ENCODE measurements around the gene RNF169.
"Not testable (repeated sequence)": the region's sequence is repeated elsewhere in the genome, so short reads cannot be mapped to it uniquely, and the experiment has no call there.

The RNF169 gene

GRCh38 chr11:74825596-74825995 is 76.9 kb downstream of the RNF169 start:
- not testable (repeated sequence) for DNase-seq

- no peak for DNase-seq
Observed at GRCh38 chr11:74826901-74827300, 78.3 kb downstream of the RNF169 start.

DNA sequence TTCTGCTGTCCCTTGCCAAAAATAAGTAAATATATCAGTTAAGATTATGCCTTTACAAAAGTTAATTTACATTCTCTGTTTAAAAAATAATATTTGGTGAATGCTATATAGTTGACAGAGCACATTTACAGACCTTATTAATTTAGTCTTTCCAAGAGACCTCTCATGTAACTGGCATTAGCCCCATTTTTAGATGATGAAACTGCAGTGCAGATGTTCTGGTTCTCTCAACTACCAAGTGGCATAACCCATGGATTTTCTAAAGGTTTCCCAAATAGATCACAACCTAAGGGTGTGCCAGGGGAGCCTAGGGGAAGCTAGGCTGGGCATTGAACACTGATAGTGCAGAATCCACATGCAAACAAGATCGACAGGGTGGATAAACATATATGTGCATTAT is 88.5 kb downstream of the RNF169 start:
- DNase-seq, result no peak

DNA sequence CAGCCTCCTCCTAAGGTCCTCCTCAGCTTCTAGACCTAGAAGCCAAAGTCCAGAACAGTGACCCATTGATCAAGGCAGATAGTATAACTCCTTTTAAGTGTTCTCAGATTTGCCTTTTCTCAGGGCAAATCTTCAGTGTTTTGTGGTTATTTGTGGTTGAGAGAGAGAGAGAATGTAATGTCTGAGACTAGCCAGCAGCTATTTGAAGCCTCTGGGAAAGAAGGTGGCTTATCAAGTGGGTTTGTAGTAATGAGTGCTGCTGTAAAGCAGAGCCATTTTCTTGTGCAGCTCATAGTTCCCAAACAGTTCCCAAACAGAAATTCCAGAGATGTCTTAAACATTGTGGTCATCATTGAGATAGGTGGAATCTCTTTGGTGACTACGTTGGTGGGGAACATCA is 89.5 kb downstream of the RNF169 start:
- no peak for DNase-seq

GRCh38 chr11:74839446-74839845 is 90.8 kb downstream of the RNF169 start:
- DNase-seq, result no peak

DNA sequence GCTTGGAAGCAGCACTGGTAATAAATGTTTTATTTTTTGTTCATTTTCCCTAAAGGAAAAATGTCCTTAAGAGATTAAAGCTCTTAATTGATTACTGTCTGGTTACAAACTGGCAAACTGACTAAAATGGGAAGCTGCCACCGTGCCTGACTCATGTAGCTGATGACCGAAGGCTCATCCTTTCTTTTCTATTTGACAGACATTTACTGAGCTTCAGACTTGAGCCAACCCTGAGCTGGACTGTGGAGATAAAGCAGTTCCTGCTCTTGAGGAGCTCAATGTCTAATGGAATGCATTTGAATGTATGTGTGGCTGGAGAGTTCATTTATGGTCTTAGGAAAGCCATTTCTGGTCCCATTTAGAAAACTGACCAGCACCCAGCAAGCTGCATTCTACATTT is 91.3 kb downstream of the RNF169 start:
- DNase-seq, result no peak

- no peak for DNase-seq
Observed at GRCh38 chr11:74840486-74840885, 91.8 kb downstream of the RNF169 start.

GRCh38 chr11:74842967-74843366 is 94.3 kb downstream of the RNF169 start:
- DNase-seq, result no peak

DNA sequence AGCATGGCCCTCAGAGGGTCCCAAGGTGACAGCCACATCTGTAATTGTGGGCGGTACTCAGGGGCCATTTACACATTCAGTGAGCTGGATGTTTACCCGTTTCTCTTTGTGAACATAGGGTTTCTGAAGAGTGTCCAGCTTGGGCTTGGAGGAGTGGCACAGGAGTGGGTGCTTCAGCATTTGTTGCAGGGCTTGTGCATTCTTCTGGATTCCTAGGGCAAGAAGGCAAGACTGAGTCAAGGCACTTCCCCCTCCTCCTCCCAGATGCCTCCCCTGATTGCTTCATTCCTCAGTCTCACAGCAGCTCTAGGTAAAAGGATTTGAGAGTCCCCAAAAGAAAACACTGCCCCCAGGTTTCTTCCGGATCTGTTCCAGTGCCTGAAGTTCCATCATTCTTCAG is 95.4 kb downstream of the RNF169 start:
- no peak for DNase-seq

GRCh38 chr11:74844865-74845264 is 96.2 kb downstream of the RNF169 start:
- no peak for DNase-seq

DNA sequence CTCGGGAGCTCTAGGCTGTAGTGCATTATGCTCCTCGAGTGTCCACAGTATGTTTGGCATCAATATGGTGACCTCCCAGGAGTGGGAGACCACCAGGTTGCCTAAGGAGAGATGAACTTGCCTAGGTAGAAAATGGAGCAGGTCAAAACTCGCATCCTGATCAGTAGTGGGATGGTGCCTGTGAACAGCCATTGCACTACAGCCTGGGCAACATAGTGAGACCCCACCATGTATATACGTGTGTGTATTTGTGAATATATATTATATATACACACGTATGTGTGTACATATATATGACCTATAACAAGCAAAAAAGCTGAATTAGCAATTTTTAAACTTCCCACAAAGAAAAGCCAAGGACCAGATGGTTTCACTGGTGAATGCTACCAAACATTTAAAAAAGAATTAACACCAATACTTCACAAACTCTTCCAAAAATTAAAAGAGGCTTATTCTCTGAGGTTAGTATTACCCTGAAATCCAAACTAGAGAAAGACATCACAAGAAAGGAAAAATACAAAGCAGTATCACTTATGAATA is 97.4 kb downstream of the RNF169 start:
- no peak for DNase-seq

DNA sequence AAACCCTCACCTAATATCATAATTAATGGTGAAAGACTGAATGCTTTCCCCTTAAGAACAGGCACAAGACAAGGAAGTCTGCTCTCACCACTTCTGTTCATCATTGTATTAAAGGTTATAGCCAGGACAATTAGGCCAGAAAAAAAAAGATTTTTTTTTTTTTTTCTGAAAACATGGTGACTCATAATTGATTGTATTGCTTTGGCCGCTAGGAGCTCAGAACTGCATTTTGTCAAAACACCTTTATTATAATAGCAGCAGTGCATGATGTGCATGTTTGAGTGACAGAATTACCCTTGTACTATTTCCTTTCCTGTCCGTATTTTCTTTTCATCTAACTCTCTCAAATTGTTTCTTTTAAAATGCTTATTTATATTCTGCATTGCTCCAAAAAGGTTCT is 98.1 kb downstream of the RNF169 start:
- DNase-seq, result no peak

GRCh38 chr11:74847395-74847794 is 98.7 kb downstream of the RNF169 start:
- DNase-seq, result no peak

DNA sequence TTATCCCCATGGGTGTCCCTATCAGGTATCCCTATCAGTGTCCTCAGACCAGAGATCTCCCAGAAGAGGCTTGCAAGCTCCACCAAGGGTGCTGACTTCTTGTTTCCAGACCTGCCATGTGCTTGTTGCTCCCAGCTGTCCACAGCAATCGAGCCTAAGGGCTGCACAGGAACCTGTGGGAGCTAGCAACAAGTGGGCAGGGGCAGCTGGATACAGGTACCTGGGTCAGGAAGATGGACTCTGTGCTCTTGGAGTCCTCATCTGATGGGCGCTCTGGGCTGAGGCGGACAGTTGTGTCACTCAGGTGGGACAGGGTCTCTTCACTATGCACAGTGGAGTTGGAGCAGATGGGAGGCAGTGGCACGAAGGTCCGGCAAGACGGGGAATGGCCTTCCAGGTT is 99.2 kb downstream of the RNF169 start:
- no peak for DNase-seq

GRCh38 chr11:74849525-74850391 is 101.1 kb downstream of the RNF169 start:
- DNase-seq, result no peak

DNA sequence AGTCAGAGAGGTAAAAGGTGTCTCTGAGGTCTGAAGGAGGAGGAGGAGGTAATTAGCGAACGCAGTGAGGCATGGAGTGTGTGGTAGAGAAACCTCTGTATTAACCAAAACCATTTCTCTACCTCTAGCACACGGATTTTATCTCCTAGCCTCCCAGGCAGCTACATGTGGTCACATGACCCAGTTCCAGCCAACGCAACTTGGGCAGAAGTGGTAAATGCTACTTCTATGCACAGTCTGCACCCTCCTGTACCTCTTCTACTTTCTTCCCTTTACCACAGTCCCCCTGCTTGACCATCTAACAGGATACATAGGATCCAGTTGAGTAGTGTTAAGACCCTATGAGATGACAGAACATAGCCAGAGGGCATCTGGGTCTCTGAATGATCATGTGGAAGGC is 104.6 kb downstream of the RNF169 start:
- DNase-seq, result no peak

DNA sequence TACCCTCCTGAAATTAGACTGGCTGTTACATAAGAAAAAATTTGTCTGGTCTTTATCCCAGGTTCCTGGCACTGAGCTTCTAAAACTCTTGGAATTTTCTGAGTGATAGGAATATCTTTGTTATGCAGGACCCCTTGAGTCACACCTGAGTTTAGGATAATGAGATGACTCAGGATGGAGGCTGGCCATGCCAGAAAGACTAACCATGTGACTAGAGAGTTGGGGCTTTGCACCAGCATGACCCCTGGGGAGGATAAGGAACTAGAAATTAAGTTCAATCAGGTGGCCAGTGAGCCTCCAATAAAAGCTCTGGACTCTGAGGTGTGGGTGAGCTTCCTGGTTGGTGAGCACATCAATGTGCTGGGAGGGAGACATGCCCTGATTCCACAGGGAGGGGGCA is 112.1 kb downstream of the RNF169 start:
- DNase-seq, result no peak

DNA sequence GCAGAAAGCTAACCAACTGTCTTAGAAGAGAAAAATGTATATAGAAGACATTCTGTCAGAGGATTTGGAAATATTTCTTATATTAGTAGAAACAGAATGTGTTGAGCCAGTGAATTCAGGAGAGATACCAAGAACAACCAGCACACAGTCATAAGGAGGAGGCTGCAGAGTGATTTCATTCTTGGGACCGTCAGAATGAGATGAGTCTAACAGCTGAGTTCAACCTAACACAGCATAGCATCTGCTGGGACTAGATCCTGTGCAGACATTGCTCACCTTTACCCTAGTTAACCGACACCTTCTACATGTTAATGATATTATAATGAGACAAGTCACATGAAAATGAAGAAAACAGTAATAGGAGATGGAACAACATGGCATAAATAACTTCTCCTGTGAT is 114.8 kb downstream of the RNF169 start:
- no peak for DNase-seq

DNA sequence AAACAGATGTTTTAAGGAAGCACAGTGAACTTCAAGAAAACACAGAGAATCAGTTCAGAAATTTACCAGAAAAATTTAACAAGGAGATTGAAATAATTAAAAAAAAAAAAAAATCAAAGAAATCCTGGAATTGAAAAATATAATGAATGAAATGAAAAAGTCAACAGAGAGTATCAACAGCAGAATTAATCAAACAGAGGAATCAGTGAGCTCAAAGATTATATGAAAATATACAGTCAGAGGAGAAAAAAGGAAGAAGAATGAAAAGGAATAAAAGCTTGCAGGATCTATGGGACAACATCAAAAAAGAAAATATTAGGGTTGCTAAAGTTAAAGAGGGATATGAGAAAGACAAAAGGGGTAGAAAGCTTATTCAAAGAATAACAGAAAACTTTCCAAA is 117.9 kb downstream of the RNF169 start:
- DNase-seq, result no peak

DNA sequence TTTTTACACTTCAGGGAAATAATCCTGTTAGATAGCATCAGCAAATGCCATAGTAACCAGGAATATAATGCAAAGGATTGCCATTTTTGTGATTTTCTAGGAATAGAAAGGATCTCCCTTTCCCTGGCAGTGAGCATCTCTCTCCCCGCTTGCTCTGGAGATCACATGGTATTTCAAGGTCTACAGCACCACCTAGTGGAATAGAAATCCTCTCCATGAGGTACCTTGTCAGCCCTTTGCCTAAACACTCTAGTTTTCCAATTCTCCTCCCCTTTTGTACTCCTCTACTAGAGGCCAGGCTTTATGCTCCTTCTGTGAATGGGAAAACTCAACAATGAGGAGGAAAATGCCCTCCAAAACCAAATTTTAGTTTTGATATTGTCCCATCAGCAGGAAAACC is 121.8 kb downstream of the RNF169 start:
- DNase-seq, result peak; percentile 53

GRCh38 chr11:74871037-74871436 is 122.4 kb downstream of the RNF169 start:
- no peak for DNase-seq

GRCh38 chr11:74877132-74877531 is 128.5 kb downstream of the RNF169 start:
- DNase-seq, result peak; percentile 13
